Gastrocnemius medialis (tissue), 4 donors: ENCODE results near the gene S100A14.

Source experiments
- POLR2A ChIP-seq, 2 donors: fragments of 450-650 bp; IDR thresholded peaks; one replicate each; pipeline ENCODE4 v1.6.1; 2017; ENCODE audit warnings: antibody characterized with exemption in 2 of 2, mild to moderate bottlenecking in 2 of 2, moderate library complexity in 2 of 2
- TF ChIP-seq, protein P1 (sequence below), 5 experiments: fragments of 450-650 bp in 3 of 5; fragments of 200-600 bp in 2 of 5; sonication (generic) in 2 of 5; IDR thresholded peaks in 4 of 5; conservative IDR thresholded peaks in 1 of 5; 1 replicate in 4 of 5; 2 replicates in 1 of 5; pipeline ENCODE4 v1.5.1; 2016 to 2019; ENCODE audit warnings: antibody characterized with exemption in 5 of 5, mild to moderate bottlenecking in 3 of 5, moderate library complexity in 3 of 5

DNA sequence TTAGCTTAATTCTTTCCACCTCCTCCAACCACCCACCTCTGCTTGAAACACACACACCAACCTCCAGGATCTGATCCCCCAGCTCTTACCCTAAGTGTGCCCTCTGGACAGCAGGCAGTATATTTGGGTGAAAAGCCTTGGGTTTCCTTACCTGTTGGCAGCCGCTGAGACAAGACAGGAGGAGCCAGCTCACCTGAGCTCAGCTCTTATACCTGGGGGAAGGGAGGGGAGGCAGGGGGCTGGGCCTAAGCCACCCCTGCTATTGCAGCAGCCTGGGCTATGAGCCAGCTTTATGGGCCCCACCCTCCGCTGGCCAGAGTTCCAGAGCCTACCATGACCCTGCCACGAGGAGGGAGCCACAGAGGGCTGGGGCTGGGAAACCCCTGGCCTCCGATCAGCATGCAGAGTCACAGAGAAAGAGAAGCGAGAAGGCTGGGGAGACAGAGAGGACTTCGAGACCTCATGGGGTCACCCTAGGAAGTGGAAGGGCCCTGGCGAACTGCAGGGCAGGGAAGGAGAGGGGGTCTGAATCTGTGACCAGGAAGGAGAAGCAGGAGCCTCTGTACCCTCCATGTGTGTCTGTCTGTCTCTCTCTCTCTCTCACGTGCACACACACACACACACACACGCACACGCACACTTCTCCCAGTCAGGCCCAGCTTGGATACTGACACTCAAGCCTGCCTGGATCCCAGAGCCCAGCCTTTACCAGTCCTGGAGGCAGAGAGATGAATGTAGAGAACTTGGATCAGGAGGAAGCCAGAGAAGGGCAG lies at the start of gene S100A14:
- TF ChIP-seq, protein P1, sequence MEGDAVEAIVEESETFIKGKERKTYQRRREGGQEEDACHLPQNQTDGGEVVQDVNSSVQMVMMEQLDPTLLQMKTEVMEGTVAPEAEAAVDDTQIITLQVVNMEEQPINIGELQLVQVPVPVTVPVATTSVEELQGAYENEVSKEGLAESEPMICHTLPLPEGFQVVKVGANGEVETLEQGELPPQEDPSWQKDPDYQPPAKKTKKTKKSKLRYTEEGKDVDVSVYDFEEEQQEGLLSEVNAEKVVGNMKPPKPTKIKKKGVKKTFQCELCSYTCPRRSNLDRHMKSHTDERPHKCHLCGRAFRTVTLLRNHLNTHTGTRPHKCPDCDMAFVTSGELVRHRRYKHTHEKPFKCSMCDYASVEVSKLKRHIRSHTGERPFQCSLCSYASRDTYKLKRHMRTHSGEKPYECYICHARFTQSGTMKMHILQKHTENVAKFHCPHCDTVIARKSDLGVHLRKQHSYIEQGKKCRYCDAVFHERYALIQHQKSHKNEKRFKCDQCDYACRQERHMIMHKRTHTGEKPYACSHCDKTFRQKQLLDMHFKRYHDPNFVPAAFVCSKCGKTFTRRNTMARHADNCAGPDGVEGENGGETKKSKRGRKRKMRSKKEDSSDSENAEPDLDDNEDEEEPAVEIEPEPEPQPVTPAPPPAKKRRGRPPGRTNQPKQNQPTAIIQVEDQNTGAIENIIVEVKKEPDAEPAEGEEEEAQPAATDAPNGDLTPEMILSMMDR (IDR thresholded peaks at IDR 0.05 in 4 of 5, conservative IDR thresholded peaks at IDR 0.05 in 1 of 5) = no peak
- no peak for TF ChIP-seq POLR2A (IDR thresholded peaks at IDR 0.05)
